K562 (cell line): Measurements from ENCODE around the gene CTSS. TPM values are rescaled to one million over a fixed set of nuclear protein-coding genes. Genes with fewer than 3 reads are reported as not detected.

Source experiments
- RAD51 ChIP-seq: fragments of 450-650 bp; IDR thresholded peaks from 2 replicates; pipeline ENCODE4 v1.7.1; 2016; ENCODE audit warnings: low read depth, mild to moderate bottlenecking, borderline replicate concordance
- RUNX1 ChIP-seq: sonication (generic); IDR thresholded peaks from 2 replicates; pipeline ENCODE4 v1.6.1; 2016; ENCODE audit warnings: antibody characterized with exemption, low read depth
- TGIF2 ChIP-seq: sonication (generic); formaldehyde crosslinking; IDR thresholded peaks from 2 replicates; pipeline ENCODE4 v1.8.1; 2022; ENCODE audit warnings: mild to moderate bottlenecking, missing genetic modification reagents, moderate library complexity
- polyA plus RNA-seq, 8 experiments: library from polyadenylated mRNA; depleted of rRNA in 4 of 8; stranded (reverse) in 5 of 8; unstranded in 3 of 8; fragments of >200 nt; fragmentation: Nextera tagmentation in 2 of 8; fragmentation: Illumina TruSeq in 1 of 8; extraction: Ambion mirVana in 2 of 8; extraction: Trizol in 1 of 8; gene quantifications; 2 replicates each; pipeline versions ENCODE4 v1.2.1 to v1.2.3, GENCODE V29; 2011 to 2014; ENCODE audit warnings: inconsistent platforms in 1 of 8, missing spikeins in 1 of 8
- total RNA-seq, 7 experiments: library from RNA; depleted of rRNA in 6 of 7; stranded (reverse); fragments of >200 nt in 6 of 7; fragmentation: Illumina TruSeq in 2 of 7; extraction: Trizol in 2 of 7; gene quantifications; 2 replicates each; pipeline versions ENCODE4 v1.2.1 to v1.2.3, GENCODE V29; 2011 to 2021; ENCODE audit warnings: low replicate concordance in 1 of 7
- TF ChIP-seq, protein P1 (sequence below): fragments of 250-450 bp; sonication (Bioruptor Pico); IDR thresholded peaks from 2 replicates; pipeline ENCODE4 v1.4.0; 2020
- TF ChIP-seq, protein P2 (sequence below): fragments of 450-650 bp; formaldehyde crosslinking; IDR thresholded peaks from 2 replicates; pipeline ENCODE4 v1.4.0; 2020; ENCODE audit warnings: mild to moderate bottlenecking, mixed read lengths
- TF ChIP-seq, protein P3 (sequence below): sonication (generic); formaldehyde crosslinking; IDR thresholded peaks from 2 replicates; pipeline ENCODE4 v1.5.0; 2020; ENCODE audit warnings: missing genetic modification reagents
- TF ChIP-seq, protein P4 (sequence below): fragments of 450-650 bp; IDR thresholded peaks from 2 replicates; pipeline ENCODE4 v1.6.1; 2016

Gene CTSS
- total and polyA plus RNA-seq, 9 of the 15 experiments (the other 6 are each of a cell fraction or from before 2014, with no cell fraction given): 8.6 to 24.9 (median 10.3) TPM

DNA sequence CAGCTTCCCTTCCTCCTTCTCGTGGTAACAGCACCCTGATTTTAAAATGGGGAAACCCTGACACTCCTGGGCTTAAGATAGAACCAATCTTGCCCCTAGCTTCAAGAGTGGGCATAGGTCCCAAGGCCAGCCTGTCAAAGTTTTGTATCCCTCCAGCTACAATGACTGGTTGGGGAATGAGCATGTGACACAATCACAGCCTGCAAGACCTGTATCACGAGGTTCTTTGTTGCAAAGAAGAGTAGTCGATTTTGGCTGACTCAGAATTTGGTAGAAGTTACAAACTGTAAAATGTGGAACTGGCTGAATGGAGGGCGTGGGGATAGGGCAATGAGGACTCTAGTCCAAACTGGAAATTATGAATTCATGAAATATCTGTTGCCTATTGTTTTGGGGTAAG, 23.8 kb upstream of the CTSS start (continued):
- no peak for TF ChIP-seq RUNX1
- TF ChIP-seq, protein P1, sequence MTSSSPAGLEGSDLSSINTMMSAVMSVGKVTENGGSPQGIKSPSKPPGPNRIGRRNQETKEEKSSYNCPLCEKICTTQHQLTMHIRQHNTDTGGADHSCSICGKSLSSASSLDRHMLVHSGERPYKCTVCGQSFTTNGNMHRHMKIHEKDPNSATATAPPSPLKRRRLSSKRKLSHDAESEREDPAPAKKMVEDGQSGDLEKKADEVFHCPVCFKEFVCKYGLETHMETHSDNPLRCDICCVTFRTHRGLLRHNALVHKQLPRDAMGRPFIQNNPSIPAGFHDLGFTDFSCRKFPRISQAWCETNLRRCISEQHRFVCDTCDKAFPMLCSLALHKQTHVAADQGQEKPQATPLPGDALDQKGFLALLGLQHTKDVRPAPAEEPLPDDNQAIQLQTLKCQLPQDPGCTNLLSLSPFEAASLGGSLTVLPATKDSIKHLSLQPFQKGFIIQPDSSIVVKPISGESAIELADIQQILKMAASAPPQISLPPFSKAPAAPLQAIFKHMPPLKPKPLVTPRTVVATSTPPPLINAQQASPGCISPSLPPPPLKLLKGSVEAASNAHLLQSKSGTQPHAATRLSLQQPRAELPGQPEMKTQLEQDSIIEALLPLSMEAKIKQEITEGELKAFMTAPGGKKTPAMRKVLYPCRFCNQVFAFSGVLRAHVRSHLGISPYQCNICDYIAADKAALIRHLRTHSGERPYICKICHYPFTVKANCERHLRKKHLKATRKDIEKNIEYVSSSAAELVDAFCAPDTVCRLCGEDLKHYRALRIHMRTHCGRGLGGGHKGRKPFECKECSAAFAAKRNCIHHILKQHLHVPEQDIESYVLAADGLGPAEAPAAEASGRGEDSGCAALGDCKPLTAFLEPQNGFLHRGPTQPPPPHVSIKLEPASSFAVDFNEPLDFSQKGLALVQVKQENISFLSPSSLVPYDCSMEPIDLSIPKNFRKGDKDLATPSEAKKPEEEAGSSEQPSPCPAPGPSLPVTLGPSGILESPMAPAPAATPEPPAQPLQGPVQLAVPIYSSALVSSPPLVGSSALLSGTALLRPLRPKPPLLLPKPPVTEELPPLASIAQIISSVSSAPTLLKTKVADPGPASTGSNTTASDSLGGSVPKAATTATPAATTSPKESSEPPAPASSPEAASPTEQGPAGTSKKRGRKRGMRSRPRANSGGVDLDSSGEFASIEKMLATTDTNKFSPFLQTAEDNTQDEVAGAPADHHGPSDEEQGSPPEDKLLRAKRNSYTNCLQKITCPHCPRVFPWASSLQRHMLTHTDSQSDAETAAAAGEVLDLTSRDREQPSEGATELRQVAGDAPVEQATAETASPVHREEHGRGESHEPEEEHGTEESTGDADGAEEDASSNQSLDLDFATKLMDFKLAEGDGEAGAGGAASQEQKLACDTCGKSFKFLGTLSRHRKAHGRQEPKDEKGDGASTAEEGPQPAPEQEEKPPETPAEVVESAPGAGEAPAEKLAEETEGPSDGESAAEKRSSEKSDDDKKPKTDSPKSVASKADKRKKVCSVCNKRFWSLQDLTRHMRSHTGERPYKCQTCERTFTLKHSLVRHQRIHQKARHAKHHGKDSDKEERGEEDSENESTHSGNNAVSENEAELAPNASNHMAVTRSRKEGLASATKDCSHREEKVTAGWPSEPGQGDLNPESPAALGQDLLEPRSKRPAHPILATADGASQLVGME (CRISPR knock-in tag): no peak
- peak; percentile 50; the same call in 1 of the 2 replicates for TF ChIP-seq RAD51
- TF ChIP-seq, protein P2, sequence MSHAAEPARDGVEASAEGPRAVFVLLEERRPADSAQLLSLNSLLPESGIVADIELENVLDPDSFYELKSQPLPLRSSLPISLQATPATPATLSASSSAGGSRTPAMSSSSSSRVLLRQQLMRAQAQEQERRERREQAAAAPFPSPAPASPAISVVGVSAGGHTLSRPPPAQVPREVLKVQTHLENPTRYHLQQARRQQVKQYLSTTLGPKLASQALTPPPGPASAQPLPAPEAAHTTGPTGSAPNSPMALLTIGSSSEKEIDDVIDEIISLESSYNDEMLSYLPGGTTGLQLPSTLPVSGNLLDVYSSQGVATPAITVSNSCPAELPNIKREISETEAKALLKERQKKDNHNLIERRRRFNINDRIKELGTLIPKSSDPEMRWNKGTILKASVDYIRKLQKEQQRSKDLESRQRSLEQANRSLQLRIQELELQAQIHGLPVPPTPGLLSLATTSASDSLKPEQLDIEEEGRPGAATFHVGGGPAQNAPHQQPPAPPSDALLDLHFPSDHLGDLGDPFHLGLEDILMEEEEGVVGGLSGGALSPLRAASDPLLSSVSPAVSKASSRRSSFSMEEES: peak; percentile 25; the same call in 1 of the 2 replicates
- TF ChIP-seq, protein P3, sequence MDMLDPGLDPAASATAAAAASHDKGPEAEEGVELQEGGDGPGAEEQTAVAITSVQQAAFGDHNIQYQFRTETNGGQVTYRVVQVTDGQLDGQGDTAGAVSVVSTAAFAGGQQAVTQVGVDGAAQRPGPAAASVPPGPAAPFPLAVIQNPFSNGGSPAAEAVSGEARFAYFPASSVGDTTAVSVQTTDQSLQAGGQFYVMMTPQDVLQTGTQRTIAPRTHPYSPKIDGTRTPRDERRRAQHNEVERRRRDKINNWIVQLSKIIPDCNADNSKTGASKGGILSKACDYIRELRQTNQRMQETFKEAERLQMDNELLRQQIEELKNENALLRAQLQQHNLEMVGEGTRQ: 0 out of 2 replicates have a peak, but pooled peaks have one; percentile 19
- TF ChIP-seq TGIF2: no peak
- TF ChIP-seq, protein P4, sequence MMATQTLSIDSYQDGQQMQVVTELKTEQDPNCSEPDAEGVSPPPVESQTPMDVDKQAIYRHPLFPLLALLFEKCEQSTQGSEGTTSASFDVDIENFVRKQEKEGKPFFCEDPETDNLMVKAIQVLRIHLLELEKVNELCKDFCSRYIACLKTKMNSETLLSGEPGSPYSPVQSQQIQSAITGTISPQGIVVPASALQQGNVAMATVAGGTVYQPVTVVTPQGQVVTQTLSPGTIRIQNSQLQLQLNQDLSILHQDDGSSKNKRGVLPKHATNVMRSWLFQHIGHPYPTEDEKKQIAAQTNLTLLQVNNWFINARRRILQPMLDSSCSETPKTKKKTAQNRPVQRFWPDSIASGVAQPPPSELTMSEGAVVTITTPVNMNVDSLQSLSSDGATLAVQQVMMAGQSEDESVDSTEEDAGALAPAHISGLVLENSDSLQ: peak; percentile 66; the same call in 1 of the 2 replicates
